Endothelial cell (in vitro differentiated cells): ENCODE results near the gene OGFOD1. TPM values are rescaled to one million over a fixed set of nuclear protein-coding genes. Genes with fewer than 3 reads are reported as not detected.

Source experiments
- DNase-seq: peaks from one replicate; pipeline ENCODE4 v3.0.0; 2021; ENCODE audit warnings: low spot score
- H3K27ac Mint-ChIP-seq: one replicate; pipeline ENCODE4 v1.8.0; 2021; ENCODE audit warnings: mixed read lengths, inconsistent platforms; ENCODE audit not compliant: unreplicated experiment
- H3K27me3 Mint-ChIP-seq: one replicate; pipeline ENCODE4 v1.8.0; 2021; ENCODE audit warnings: mild to moderate bottlenecking, moderate library complexity, mixed read lengths, inconsistent platforms; ENCODE audit not compliant: unreplicated experiment
- H3K36me3 Mint-ChIP-seq: one replicate; pipeline ENCODE4 v1.8.0; 2021; ENCODE audit warnings: mild to moderate bottlenecking, low read depth, mixed read lengths, inconsistent platforms; ENCODE audit not compliant: unreplicated experiment
- H3K4me1 Mint-ChIP-seq: one replicate; pipeline ENCODE4 v1.8.0; 2021; ENCODE audit warnings: mild to moderate bottlenecking, mixed read lengths, inconsistent platforms; ENCODE audit not compliant: unreplicated experiment
- H3K4me3 Mint-ChIP-seq: one replicate; pipeline ENCODE4 v1.8.0; 2021; ENCODE audit warnings: mild to moderate bottlenecking, mixed read lengths, inconsistent platforms; ENCODE audit not compliant: unreplicated experiment
- H3K9me3 Mint-ChIP-seq: one replicate; pipeline ENCODE4 v1.8.0; 2021; ENCODE audit warnings: mixed read lengths, inconsistent platforms; ENCODE audit not compliant: unreplicated experiment
- total RNA-seq: library from RNA; stranded (reverse); fragmentation: NEBNext Ultra II Directional; extraction: Animal tissue kit (Norgen Biotek cat#: 25700); gene quantifications from one replicate; pipeline ENCODE4 v1.2.1, GENCODE V29; 2021; ENCODE audit not compliant: unreplicated experiment
- TF ChIP-seq, protein P1 (sequence below): fragments of 200-600 bp; sonication (generic); IDR thresholded peaks from one replicate; pipeline ENCODE4 v1.5.0; 2021; ENCODE audit warnings: antibody characterized with exemption; ENCODE audit not compliant: unreplicated experiment

OGFOD1 gene
- total RNA-seq, 1 donor from 2014 or later = 24.8 TPM

DNA sequence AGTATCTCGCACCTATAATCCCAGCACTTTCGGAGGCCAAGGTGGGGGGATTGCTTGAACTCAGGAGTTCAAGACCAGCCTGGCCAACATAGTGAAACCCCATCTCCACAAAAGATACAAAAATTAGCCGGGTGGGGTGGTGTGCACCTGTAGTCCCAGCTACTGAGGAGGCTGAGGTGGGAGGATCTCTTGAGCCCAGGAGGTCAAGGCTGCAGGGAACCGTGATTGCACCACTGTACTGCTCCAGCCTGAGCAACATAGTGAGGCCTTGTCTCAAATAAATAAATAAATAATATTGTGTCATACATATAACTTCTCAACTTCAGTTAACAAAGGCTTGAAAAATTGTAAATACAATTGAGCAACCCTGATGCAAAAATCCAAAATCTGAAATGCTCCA, 34.2 kb upstream of the OGFOD1 start:
- H3K36me3 Mint-ChIP-seq = peaks cover 7% of the 10 kb centered on the region
- no peak overlapping the region for H3K4me3 Mint-ChIP-seq
- H3K4me1 Mint-ChIP-seq = peaks cover 7% of the 10 kb centered on the region
- DNase-seq = no peak
- H3K27ac Mint-ChIP-seq = no peak overlapping the region
- no peaks in the 10 kb centered on the region for H3K27me3 Mint-ChIP-seq
- TF ChIP-seq, protein P1, sequence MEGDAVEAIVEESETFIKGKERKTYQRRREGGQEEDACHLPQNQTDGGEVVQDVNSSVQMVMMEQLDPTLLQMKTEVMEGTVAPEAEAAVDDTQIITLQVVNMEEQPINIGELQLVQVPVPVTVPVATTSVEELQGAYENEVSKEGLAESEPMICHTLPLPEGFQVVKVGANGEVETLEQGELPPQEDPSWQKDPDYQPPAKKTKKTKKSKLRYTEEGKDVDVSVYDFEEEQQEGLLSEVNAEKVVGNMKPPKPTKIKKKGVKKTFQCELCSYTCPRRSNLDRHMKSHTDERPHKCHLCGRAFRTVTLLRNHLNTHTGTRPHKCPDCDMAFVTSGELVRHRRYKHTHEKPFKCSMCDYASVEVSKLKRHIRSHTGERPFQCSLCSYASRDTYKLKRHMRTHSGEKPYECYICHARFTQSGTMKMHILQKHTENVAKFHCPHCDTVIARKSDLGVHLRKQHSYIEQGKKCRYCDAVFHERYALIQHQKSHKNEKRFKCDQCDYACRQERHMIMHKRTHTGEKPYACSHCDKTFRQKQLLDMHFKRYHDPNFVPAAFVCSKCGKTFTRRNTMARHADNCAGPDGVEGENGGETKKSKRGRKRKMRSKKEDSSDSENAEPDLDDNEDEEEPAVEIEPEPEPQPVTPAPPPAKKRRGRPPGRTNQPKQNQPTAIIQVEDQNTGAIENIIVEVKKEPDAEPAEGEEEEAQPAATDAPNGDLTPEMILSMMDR = no peak
- H3K9me3 Mint-ChIP-seq = no peaks in the 10 kb centered on the region

DNA sequence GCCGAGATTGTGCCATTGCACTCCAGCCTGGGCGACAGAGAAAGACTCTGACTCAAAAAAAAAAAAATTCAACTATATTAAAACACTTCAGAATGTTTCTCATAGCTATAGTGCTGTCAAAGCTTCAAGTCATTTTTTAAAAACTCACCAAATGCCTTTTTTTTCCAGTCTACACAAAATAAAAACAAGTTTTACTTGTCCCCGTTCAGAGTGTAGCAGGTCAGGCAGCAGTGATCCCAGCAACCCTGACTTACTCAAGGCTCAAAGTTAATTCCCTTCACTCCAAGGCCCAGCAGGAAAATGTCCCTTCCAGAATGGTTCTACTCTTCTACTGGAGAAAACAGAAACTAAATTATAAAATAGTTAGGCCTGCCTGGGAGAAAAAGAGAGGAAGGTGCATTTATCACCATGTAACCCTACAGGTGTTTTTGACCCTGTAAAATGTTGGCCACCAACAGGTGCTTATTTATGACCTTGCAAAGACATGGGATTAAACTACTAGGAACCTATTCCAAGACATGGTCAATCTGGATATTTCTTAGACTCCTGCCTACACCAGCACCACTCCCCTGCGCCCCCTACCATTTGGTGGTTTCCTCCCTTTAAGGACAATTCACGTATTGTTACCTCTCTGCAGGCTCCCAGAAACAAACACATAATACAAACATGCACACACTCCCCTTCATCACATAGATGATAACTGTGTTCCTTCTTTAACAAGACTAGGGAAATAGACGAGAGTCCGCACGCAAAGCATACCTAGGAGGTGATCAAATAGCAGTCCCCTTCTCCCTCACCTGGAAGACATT, 31.4 kb upstream of the OGFOD1 start:
- Mint-ChIP-seq H3K36me3 (peaks cover 3% of the 10 kb centered on the region), H3K27ac (no peak overlapping the region), H3K4me3 (no peak overlapping the region), H3K27me3 (no peaks in the 10 kb centered on the region), H3K4me1 (peaks cover 24% of the 10 kb centered on the region), H3K9me3 (no peaks in the 10 kb centered on the region)
- DNase-seq = no peak
- TF ChIP-seq, protein P1 = no peak

DNA sequence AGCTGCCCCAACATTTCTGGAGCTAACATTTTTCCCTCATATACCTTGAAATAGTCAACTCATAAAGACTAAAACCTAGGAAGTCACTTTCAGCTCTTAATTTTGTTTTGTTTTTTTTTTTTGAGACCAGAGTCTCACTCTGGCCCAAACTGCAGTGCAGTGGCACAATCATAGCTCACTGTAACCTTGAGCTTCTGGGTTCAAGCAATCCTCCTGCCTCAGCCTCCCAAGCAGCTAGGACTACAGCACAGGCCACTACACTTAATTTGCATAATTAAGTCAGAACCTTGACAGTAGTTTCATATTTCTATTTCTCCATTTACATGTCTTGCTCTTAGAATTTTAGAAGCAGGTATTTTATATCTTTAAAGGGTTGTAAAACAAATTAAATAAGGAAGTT, 30.7 kb upstream of the OGFOD1 start:
- no peak for DNase-seq
- H3K36me3 Mint-ChIP-seq = peaks cover 3% of the 10 kb centered on the region
- no peak overlapping the region for H3K27ac Mint-ChIP-seq
- TF ChIP-seq, protein P1 = no peak
- no peaks in the 10 kb centered on the region for H3K27me3 Mint-ChIP-seq
- H3K4me3 Mint-ChIP-seq = no peak overlapping the region
- no peaks in the 10 kb centered on the region for H3K9me3 Mint-ChIP-seq
- H3K4me1 Mint-ChIP-seq = peaks cover 24% of the 10 kb centered on the region

DNA sequence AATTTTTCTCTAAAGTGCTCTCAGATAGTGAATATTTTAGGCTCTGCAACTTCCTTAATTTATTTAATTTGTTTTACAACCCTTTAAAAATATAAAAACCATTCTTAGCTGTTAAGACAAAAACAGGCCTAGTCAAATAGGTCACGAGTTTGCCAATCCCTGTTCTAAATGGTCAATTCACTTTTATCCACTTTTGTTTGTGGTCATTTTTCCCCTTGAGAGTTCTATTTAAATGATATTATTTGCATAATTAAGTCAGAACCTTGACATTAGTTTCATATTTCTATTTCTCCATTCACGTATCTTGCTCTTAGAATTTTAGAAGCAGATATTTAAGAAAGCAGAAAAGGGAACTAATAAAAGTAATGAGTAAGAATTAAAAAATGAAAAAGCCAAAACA, 30.0 kb upstream of the OGFOD1 start:
- no peak overlapping the region for H3K27ac Mint-ChIP-seq
- H3K4me3 Mint-ChIP-seq = no peak overlapping the region
- peaks cover 24% of the 10 kb centered on the region for H3K4me1 Mint-ChIP-seq
- no peak for DNase-seq
- no peaks in the 10 kb centered on the region for H3K27me3 Mint-ChIP-seq
- H3K36me3 Mint-ChIP-seq = peaks cover 3% of the 10 kb centered on the region
- H3K9me3 Mint-ChIP-seq = no peaks in the 10 kb centered on the region
- TF ChIP-seq, protein P1 = no peak

DNA sequence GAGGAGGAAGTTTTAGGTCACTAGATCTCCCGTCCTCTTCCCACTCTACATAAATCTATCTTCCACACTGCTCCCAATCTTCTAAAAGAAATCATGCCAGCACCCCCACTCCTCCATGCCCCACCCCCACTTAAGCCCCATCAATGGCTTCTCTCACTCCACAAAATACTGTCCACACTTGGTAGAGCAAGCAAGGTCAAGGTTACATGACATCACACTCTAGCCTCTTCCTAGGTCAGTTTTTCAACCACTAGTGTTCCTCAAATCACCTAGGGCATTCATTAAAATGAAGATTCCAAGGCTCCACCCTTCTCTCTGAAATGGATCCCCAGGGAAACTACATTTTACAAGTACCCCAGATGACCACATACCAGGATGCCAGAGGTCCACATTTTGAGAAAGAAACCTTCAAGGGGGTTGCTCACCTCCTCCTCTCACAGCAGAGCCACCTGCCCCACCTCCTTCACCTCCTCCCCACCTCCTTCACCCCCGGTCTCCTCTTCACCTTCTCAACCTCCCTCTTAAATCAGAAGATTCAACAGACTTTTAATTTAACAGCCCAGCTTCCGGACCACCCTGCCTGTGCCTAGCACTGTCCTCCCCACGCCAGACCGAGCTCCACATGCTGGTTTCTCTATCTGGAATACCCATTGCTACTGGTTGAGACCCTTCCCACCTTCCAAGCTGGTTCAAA, 29.2 kb upstream of the OGFOD1 start:
- peaks cover 24% of the 10 kb centered on the region for H3K4me1 Mint-ChIP-seq
- no peaks in the 10 kb centered on the region for H3K27me3 Mint-ChIP-seq
- no peak for DNase-seq
- H3K4me3 Mint-ChIP-seq = no peak overlapping the region
- H3K9me3 Mint-ChIP-seq = no peaks in the 10 kb centered on the region
- H3K27ac Mint-ChIP-seq = no peak overlapping the region
- TF ChIP-seq, protein P1 = no peak
- peaks cover 3% of the 10 kb centered on the region for H3K36me3 Mint-ChIP-seq
